ENCODE measurements around the gene PRRX1.

The PRRX1 gene

GRCh38 chr1:170664828-170665612 lies 1.1 kb downstream of the PRRX1 start:
- no peak for DNase-seq (ENCODE audit: low read depth)

GRCh38 chr1:170665629-170666028 lies 1.7 kb downstream of the PRRX1 start:
- no peak for DNase-seq (ENCODE audit: low read depth)

- DNase-seq (ENCODE audit: low read depth): peak; percentile 47
Observed at GRCh38 chr1:170666541-170667254, 2.8 kb downstream of the PRRX1 start.

GRCh38 chr1:170668209-170669106 lies 4.5 kb downstream of the PRRX1 start:
- DNase-seq (ENCODE audit: low read depth): peak; percentile 92

GRCh38 chr1:170669107-170669445 lies 5.1 kb downstream of the PRRX1 start:
- no peak for DNase-seq (ENCODE audit: low read depth)

GRCh38 chr1:170669586-170670530 lies 5.9 kb downstream of the PRRX1 start:
- no peak for DNase-seq (ENCODE audit: low read depth)

GRCh38 chr1:170670802-170671628 lies 7.1 kb downstream of the PRRX1 start:
- peak; percentile 69 for DNase-seq (ENCODE audit: low read depth)

GRCh38 chr1:170671629-170671963 lies 7.7 kb downstream of the PRRX1 start:
- no peak for DNase-seq (ENCODE audit: low read depth)

GRCh38 chr1:170672316-170672715 lies 8.4 kb downstream of the PRRX1 start:
- no peak for DNase-seq (ENCODE audit: low read depth)

GRCh38 chr1:170674239-170674638 lies 10.3 kb downstream of the PRRX1 start:
- DNase-seq (ENCODE audit: low read depth): peak; percentile 83

GRCh38 chr1:170674986-170675385 lies 11.1 kb downstream of the PRRX1 start:
- DNase-seq (ENCODE audit: low read depth): peak; percentile 64

GRCh38 chr1:170675865-170676264 lies 11.9 kb downstream of the PRRX1 start:
- DNase-seq (ENCODE audit: low read depth): no peak

- DNase-seq (ENCODE audit: low read depth): peak; percentile 60
Observed at GRCh38 chr1:170676628-170677027, 12.7 kb downstream of the PRRX1 start.

- DNase-seq (ENCODE audit: low read depth): peak; percentile 89
Observed at GRCh38 chr1:170678027-170678600, 14.2 kb downstream of the PRRX1 start.

GRCh38 chr1:170680428-170680827 lies 16.5 kb downstream of the PRRX1 start:
- DNase-seq (ENCODE audit: low read depth): peak; percentile 92

GRCh38 chr1:170682169-170682568 lies 18.2 kb downstream of the PRRX1 start:
- no peak for DNase-seq (ENCODE audit: low read depth)

- no peak for DNase-seq (ENCODE audit: low read depth)
Observed at GRCh38 chr1:170682809-170683208, 18.9 kb downstream of the PRRX1 start.

- peak; percentile 59 for DNase-seq (ENCODE audit: low read depth)
Observed at GRCh38 chr1:170685166-170685565, 21.2 kb downstream of the PRRX1 start.

GRCh38 chr1:170686291-170686690 lies 22.4 kb downstream of the PRRX1 start:
- no peak for DNase-seq (ENCODE audit: low read depth)

GRCh38 chr1:170687621-170688020 lies 23.7 kb downstream of the PRRX1 start:
- no peak for DNase-seq (ENCODE audit: low read depth)
